Brain microvascular endothelial cell (primary cell): Measurements from ENCODE around the gene TSPYL4.

ENCODE experiments used
- DNase-seq: peaks from one replicate; pipeline ENCODE4 v3.0.0-alpha.2; 2020
- H3K27ac ChIP-seq: fragments of 250-450 bp; sonication (Bioruptor Pico); 2 replicates; pipeline ENCODE4 v1.5.1; 2020; ENCODE audit warnings: mild to moderate bottlenecking, moderate library complexity
- H3K27me3 ChIP-seq: fragments of 250-450 bp; sonication (Bioruptor Pico); replicated peaks from 2 replicates; pipeline ENCODE4 v1.5.1; 2020; ENCODE audit warnings: mild to moderate bottlenecking
- H3K36me3 ChIP-seq: fragments of 250-450 bp; sonication (Bioruptor Pico); replicated peaks from 2 replicates; pipeline ENCODE4 v1.5.1; 2020; ENCODE audit warnings: mild to moderate bottlenecking
- H3K4me3 ChIP-seq: 2 replicates; pipeline ENCODE4 v1.5.1; 2011; ENCODE audit warnings: low read depth, mild to moderate bottlenecking, control low read depth, low read length, moderate library complexity
- CTCF ChIP-seq: IDR thresholded peaks from 2 replicates; pipeline ENCODE4 v1.5.1; 2011; ENCODE audit warnings: low read depth, mild to moderate bottlenecking, moderate library complexity, low read length, control low read depth, inconsistent platforms; ENCODE audit errors: missing control alignments
- in situ Hi-C: cut with HindIII; loops from 2 replicates; pipeline ENCODE4 v1.10.0; 2017; ENCODE audit warnings: low sequenced_read_pairs, low pct_ligation_motif_present

Gene TSPYL4

GRCh38 chr6:116210750-116211425 is 43.0 kb downstream of the TSPYL4 start:
- no peak for TF ChIP-seq CTCF
- Histone ChIP-seq H3K4me3 (no peak overlapping the region), H3K27me3 (no peaks in the 10 kb centered on the region), H3K36me3 (no peaks in the 10 kb centered on the region), H3K27ac (peak overlapping the region; percentile 44)
- DNase-seq = peak; percentile 55
- in situ Hi-C loops = no loop called here

GRCh38 chr6:116210316-116210715 is 43.6 kb downstream of the TSPYL4 start:
- TF ChIP-seq CTCF = no peak
- DNase-seq = no peak
- no peak overlapping the region for H3K27ac ChIP-seq

GRCh38 chr6:116208056-116208785 is 45.7 kb downstream of the TSPYL4 start:
- Histone ChIP-seq H3K4me3 (no peak overlapping the region), H3K36me3 (no peaks in the 10 kb centered on the region), H3K27ac (no peak overlapping the region), H3K27me3 (no peaks in the 10 kb centered on the region)
- no peak for TF ChIP-seq CTCF
- DNase-seq = no peak
- in situ Hi-C loops = no loop called here

More at GRCh38 chr6:116210316-116210715, 43.6 kb downstream of the TSPYL4 start:
- Histone ChIP-seq H3K4me3 (no peak overlapping the region), H3K27me3 (no peaks in the 10 kb centered on the region), H3K36me3 (no peaks in the 10 kb centered on the region)
- in situ Hi-C loops = no loop called here

- TF ChIP-seq CTCF = no peak
- H3K27ac ChIP-seq = no peak overlapping the region
- H3K27me3 ChIP-seq = no peaks in the 10 kb centered on the region
- H3K36me3 ChIP-seq = no peaks in the 10 kb centered on the region
- H3K4me3 ChIP-seq = no peak overlapping the region
- no peak for DNase-seq
- in situ Hi-C loops = no loop called here
Measured at GRCh38 chr6:116206231-116206903, 47.5 kb downstream of the TSPYL4 start.

GRCh38 chr6:116205281-116205680 is 48.6 kb downstream of the TSPYL4 start:
- H3K27me3 ChIP-seq = no peaks in the 10 kb centered on the region
- no peak overlapping the region for H3K4me3 ChIP-seq
- no peak for TF ChIP-seq CTCF
- no peaks in the 10 kb centered on the region for H3K36me3 ChIP-seq
- in situ Hi-C loops = no loop called here
- H3K27ac ChIP-seq = no peak overlapping the region
- no peak for DNase-seq
